ENCODE measurements around the gene TFCP2L1.
"Not testable (repeated sequence)": the region's sequence is repeated elsewhere in the genome, so short reads cannot be mapped to it uniquely, and the experiment has no call there.

Gene TFCP2L1

GRCh38 chr2:121316986-121317385, 32.0 kb upstream of the TFCP2L1 start:
- H3K27ac ChIP-seq (ENCODE audit: poor library complexity, severe bottlenecking): no peak overlapping the region
- no peaks in the 10 kb centered on the region for H3K27me3 ChIP-seq (ENCODE audit: insufficient read depth, poor library complexity, severe bottlenecking)
- TF ChIP-seq CTCF (IDR thresholded peaks at IDR 0.05; ENCODE audit: poor library complexity, severe bottlenecking): no peak
- H3K4me1 ChIP-seq (ENCODE audit: insufficient read depth, poor library complexity, severe bottlenecking): no peaks in the 10 kb centered on the region
- ATAC-seq (ENCODE audit: low read depth) (no peak), DNase-seq (ENCODE audit: low spot score) (no peak)
- H3K4me3 ChIP-seq (ENCODE audit: severe bottlenecking): no peak overlapping the region
- no peaks in the 10 kb centered on the region for H3K36me3 ChIP-seq (ENCODE audit: low read depth)
- H3K9me3 ChIP-seq (ENCODE audit: severe bottlenecking): no peaks in the 10 kb centered on the region

- ATAC-seq (ENCODE audit: low read depth); H3K9me3 ChIP-seq (ENCODE audit: severe bottlenecking); H3K36me3 ChIP-seq (ENCODE audit: low read depth); DNase-seq (ENCODE audit: low spot score); H3K4me3 ChIP-seq (ENCODE audit: severe bottlenecking); H3K27ac ChIP-seq (ENCODE audit: poor library complexity, severe bottlenecking); H3K27me3 ChIP-seq (ENCODE audit: insufficient read depth, poor library complexity, severe bottlenecking); H3K4me1 ChIP-seq (ENCODE audit: insufficient read depth, poor library complexity, severe bottlenecking): not testable (repeated sequence)
These were observed 28.7 kb upstream of the TFCP2L1 start for GRCh38 chr2:121313701-121314100.

DNA sequence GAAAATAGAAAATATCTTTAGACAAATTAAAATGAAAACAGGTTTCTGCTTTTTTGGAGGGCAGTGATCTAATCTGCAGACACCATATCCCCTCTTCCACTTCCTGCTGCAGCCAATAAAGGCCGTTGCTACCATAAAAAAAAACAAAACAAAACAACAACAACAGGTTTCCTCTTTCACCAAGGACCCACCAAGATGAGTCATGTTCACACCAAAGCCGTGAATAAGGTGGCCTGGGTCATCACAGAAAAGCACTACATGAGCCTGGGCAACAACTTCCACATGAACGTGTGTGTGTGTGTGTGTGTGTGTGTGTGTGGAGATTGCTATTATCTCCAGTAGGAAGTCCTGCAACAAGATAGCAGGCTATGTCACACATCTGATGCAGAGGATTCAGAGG, 24.8 kb upstream of the TFCP2L1 start:
- Histone ChIP-seq H3K4me1 (ENCODE audit: insufficient read depth, poor library complexity, severe bottlenecking) (no peaks in the 10 kb centered on the region), H3K4me3 (ENCODE audit: severe bottlenecking) (no peak overlapping the region), H3K27me3 (ENCODE audit: insufficient read depth, poor library complexity, severe bottlenecking) (no peaks in the 10 kb centered on the region)

DNA sequence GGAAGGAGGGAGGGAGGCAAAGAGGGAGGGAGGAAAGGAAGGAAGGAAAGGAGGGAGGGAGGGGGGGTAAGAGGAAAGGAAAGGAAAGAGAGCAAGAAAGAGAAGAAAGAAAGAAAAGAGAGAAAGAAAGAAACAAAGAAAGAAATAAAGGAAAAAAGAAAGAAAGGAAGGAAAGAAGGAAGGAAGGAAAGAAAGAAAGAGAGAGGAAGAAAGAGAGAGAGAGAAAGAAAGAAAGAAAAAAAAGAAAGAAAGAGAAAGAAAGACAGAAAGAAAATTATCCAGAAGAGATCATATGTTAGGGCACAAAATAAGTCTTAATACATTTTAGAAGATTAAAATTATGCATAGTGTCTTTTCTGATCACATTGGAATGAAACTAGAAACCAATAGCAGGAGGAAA, 24.3 kb upstream of the TFCP2L1 start:
- no peak for ATAC-seq (ENCODE audit: low read depth)

More for the DNA sequence above, 24.8 kb upstream of the TFCP2L1 start:
- no peak for TF ChIP-seq CTCF (IDR thresholded peaks at IDR 0.05; ENCODE audit: poor library complexity, severe bottlenecking)
- ATAC-seq (ENCODE audit: low read depth) (no peak), DNase-seq (ENCODE audit: low spot score) (no peak)
- H3K36me3 ChIP-seq (ENCODE audit: low read depth): no peaks in the 10 kb centered on the region
- H3K9me3 ChIP-seq (ENCODE audit: severe bottlenecking): no peaks in the 10 kb centered on the region
- no peak overlapping the region for H3K27ac ChIP-seq (ENCODE audit: poor library complexity, severe bottlenecking)

GRCh38 chr2:121307048-121307447, 22.0 kb upstream of the TFCP2L1 start:
- Histone ChIP-seq H3K4me1 (ENCODE audit: insufficient read depth, poor library complexity, severe bottlenecking) (peaks cover 5% of the 10 kb centered on the region), H3K36me3 (ENCODE audit: low read depth) (no peaks in the 10 kb centered on the region), H3K27ac (ENCODE audit: poor library complexity, severe bottlenecking) (no peak overlapping the region), H3K27me3 (ENCODE audit: insufficient read depth, poor library complexity, severe bottlenecking) (no peaks in the 10 kb centered on the region), H3K9me3 (ENCODE audit: severe bottlenecking) (no peaks in the 10 kb centered on the region), H3K4me3 (ENCODE audit: severe bottlenecking) (no peak overlapping the region)
- ATAC-seq (ENCODE audit: low read depth) (no peak), DNase-seq (ENCODE audit: low spot score) (no peak)
- TF ChIP-seq CTCF (IDR thresholded peaks at IDR 0.05; ENCODE audit: poor library complexity, severe bottlenecking): no peak

More for the DNA sequence above, 24.3 kb upstream of the TFCP2L1 start:
- Histone ChIP-seq H3K9me3 (ENCODE audit: severe bottlenecking) (no peaks in the 10 kb centered on the region), H3K4me3 (ENCODE audit: severe bottlenecking) (no peak overlapping the region), H3K36me3 (ENCODE audit: low read depth) (no peaks in the 10 kb centered on the region), H3K27me3 (ENCODE audit: insufficient read depth, poor library complexity, severe bottlenecking) (no peaks in the 10 kb centered on the region), H3K27ac (ENCODE audit: poor library complexity, severe bottlenecking) (no peak overlapping the region), H3K4me1 (ENCODE audit: insufficient read depth, poor library complexity, severe bottlenecking) (no peaks in the 10 kb centered on the region)
- no peak for TF ChIP-seq CTCF (IDR thresholded peaks at IDR 0.05; ENCODE audit: poor library complexity, severe bottlenecking)
- DNase-seq (ENCODE audit: low spot score): no peak
